Testis (tissue), 2 donors: ENCODE measurements around the gene HIP1.

Source experiments
- POLR2A ChIP-seq: fragments of 450-650 bp; IDR thresholded peaks from one replicate; pipeline ENCODE4 v1.6.1; 2017; ENCODE audit warnings: antibody characterized with exemption, mild to moderate bottlenecking, moderate library complexity
- TF ChIP-seq, protein P1 (sequence below), 3 experiments: fragments of 450-650 bp in 2 of 3; fragments of 200-600 bp in 1 of 3; sonication (generic) in 1 of 3; IDR thresholded peaks; one replicate each; pipeline ENCODE4 v1.5.1; 2016 to 2019; ENCODE audit warnings: antibody characterized with exemption in 3 of 3, mild to moderate bottlenecking in 2 of 3, moderate library complexity in 1 of 3

DNA sequence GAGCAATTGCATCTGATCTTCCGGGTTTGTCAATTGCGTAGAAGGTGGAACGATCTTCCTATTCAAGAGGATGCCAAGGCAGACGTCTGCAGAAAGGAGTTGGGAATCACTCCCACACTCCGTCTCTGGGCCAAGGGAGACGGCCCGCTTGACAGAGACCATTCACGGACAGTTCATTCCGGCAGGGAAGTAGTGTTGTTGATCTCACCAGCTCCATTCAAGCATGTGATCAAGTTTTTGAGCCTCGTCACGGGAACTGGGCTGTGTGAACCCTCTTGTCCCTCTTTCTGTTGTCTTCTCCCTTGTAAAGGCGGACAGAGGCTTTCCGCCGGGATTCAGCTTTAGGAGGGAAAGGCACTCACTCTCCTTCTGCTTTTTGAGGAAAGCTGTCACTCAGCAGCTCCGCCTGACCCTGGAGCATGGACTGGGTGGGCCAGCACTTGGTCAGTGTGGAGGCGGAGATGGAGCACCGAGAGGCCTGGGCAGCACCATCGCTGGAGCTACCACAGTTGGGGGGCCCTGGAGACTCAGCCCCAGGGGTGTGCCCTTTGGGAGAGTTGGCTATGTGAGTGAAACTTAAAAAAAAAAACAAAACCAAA lies 201.7 kb downstream of the HIP1 start:
- TF ChIP-seq POLR2A = no peak
- TF ChIP-seq, protein P1, sequence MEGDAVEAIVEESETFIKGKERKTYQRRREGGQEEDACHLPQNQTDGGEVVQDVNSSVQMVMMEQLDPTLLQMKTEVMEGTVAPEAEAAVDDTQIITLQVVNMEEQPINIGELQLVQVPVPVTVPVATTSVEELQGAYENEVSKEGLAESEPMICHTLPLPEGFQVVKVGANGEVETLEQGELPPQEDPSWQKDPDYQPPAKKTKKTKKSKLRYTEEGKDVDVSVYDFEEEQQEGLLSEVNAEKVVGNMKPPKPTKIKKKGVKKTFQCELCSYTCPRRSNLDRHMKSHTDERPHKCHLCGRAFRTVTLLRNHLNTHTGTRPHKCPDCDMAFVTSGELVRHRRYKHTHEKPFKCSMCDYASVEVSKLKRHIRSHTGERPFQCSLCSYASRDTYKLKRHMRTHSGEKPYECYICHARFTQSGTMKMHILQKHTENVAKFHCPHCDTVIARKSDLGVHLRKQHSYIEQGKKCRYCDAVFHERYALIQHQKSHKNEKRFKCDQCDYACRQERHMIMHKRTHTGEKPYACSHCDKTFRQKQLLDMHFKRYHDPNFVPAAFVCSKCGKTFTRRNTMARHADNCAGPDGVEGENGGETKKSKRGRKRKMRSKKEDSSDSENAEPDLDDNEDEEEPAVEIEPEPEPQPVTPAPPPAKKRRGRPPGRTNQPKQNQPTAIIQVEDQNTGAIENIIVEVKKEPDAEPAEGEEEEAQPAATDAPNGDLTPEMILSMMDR (IDR thresholded peaks at IDR 0.05) = no peak
